LNCAP (cell line): ENCODE measurements around the gene MACROD1.

Experiments
- TF ChIP-seq, protein P1 (sequence below): fragments of 450-650 bp; IDR thresholded peaks from 2 replicates; pipeline ENCODE4 v1.5.1; 2017; ENCODE audit warnings: mild to moderate bottlenecking

MACROD1 gene

DNA sequence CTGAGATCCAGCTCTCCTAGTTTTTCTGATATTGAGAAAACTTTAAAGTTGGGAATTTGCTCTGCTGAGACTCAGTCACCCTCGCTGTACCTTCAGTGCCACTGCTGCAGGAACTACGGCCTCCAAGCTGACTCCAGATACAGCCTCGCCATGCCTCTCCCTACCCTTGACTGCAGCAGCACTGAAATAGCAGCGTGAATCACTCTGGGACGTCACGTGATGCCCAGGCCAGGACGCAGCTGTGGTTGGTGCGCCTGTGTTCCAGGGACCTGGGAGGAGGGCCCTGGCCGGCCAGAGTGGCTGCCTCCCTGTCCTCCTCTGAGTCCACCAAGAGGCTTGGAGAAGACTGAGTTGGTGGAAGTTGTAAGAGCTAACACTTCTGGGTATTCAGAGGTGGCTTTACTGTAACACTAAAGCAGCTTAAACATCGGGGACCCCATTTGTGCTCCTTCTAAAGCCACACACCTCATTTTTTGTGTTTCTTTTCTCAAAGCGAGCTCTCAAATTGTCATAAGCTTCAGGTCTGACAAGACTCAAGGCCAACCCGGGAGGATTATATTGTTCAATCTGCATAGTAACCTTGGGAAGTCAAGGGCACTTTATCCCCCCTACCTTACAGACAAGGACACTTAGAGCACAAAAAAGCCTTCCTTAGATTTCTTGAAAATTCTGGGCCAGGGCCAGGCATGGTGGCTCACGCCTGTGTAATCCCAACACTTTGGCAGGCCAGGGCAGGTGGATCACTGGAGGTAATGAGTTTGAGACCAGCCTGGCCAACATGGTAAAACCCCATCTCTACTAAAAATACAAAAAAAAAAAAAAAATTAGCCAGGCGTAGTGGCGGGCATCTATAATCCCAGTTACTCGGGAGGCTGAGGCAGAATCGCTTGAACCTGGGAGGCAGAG, 15.8 kb upstream of the MACROD1 start:
- TF ChIP-seq, protein P1, sequence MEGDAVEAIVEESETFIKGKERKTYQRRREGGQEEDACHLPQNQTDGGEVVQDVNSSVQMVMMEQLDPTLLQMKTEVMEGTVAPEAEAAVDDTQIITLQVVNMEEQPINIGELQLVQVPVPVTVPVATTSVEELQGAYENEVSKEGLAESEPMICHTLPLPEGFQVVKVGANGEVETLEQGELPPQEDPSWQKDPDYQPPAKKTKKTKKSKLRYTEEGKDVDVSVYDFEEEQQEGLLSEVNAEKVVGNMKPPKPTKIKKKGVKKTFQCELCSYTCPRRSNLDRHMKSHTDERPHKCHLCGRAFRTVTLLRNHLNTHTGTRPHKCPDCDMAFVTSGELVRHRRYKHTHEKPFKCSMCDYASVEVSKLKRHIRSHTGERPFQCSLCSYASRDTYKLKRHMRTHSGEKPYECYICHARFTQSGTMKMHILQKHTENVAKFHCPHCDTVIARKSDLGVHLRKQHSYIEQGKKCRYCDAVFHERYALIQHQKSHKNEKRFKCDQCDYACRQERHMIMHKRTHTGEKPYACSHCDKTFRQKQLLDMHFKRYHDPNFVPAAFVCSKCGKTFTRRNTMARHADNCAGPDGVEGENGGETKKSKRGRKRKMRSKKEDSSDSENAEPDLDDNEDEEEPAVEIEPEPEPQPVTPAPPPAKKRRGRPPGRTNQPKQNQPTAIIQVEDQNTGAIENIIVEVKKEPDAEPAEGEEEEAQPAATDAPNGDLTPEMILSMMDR = no peak

DNA sequence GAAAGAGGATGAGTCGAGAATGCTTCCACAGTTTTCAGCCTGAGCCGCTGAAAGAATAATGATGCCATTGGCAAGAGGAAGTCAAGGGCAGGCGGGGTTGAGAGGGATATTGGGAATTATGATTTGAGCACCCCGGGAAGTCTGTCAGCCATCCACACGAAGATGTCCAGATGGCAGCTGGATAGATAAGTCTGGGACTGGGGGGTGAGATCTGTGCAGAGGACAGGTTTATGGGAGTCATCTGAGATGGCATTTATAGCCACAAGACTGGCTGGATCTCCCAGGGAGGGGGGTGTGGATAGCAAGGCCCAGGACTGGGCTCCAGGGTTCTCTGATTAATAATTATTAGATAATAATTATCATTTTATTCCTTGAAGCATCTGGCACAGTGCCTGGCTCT, 15.0 kb upstream of the MACROD1 start:
- TF ChIP-seq, protein P1 = no peak

DNA sequence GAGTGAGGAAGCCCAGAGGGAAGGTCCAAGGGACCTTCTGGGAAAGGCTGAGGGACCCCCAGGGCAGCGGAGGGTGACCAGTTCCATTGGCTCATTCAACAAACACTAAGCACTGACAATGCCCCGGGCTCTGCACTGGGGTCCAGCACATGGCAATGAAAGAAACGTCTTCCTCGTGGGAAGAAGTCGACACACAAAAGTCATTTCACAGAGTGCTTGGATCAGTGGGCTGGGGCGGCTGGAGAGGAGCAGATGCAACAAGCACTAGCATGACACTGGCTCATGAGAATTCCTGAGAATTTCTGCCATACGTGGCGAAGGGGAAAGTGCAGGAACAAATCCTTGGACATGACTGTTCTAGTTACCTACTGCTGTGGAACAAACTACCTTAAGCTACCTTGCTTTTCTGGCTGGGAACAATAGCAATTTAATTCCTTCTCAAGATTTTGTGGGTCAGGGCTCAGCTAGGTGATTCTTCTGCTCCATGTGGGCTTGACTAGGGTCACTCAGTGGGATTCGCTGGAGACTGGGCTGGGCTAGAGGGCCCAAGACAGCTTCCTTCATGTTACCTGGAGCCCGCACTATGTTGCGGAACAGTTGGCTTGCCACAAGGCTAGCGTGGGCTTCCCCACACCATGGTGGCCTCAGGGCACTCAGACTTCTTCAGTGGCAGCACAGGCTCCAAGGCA, 13.2 kb upstream of the MACROD1 start:
- TF ChIP-seq, protein P1 = no peak

DNA sequence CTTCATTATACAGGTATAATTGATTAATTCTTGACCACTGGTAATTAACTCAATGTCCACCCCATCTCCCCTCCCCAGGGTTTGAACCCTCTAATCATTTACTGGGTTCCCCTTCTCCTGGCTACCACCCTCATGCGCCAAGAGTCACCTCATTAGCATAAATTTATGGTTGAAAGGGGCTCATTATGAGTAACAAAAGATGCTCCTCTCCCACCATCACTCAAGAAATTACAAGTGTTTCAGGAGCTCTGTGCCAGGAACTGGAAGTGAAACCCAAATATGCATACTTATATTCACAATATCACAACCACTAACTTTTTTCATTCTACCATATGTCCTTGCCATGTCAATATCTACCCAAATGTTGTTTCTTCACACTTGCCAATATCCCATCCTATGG, 12.3 kb upstream of the MACROD1 start:
- TF ChIP-seq, protein P1 = no peak

DNA sequence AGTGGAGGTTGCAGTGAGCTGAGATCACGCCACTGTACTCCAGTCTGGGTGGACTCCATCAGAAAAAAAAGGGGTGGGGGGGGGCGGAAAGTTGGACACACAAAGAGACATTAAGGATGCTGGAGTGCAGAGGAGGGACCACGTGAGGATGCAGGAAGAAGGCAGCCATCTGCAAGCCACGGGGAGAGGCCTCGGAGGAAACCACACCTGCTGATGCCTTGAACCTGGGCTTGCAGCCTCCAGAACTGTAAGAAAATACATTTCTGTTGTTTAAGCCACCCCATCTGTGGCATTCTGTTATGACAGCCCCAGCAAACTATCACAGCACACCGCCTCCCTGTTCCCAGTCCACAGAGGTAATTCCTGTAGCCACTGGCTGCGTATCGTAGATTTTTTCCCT, 10.8 kb upstream of the MACROD1 start:
- TF ChIP-seq, protein P1 = no peak

DNA sequence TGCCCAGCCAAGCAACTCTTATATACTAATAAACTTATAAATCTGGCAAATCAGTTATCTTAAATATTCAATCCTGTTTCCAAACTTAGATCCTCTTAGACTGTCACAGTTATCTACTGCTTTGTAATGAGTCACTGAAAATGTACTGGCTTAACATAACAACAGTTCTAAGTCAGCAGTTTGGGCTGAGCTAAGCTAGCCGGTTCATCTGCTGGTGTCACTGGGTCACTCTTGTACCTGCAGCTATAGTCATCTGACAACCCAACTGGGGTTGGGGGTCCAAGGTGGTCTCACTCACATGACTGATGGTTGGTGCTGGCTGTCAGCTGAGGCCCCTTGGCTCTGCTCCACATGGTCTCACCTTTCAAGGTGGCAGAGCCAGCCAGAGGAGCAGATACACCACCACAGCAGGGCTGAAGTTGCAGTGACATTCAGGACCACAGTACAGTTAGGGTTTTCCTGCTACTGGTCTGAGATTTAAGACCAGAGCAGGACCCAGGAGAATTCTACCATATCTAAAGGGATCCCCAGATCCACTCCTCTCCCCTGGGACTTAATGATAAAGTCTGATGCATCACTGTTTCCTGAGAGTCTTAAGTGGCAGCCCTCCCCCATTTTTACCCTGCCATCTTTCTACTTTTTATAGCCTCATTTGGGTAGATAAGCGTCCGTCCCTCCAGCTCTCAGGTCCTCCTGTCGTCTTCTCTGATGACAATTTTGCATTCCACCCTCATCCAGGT, 7.9 kb upstream of the MACROD1 start:
- TF ChIP-seq, protein P1 = no peak

DNA sequence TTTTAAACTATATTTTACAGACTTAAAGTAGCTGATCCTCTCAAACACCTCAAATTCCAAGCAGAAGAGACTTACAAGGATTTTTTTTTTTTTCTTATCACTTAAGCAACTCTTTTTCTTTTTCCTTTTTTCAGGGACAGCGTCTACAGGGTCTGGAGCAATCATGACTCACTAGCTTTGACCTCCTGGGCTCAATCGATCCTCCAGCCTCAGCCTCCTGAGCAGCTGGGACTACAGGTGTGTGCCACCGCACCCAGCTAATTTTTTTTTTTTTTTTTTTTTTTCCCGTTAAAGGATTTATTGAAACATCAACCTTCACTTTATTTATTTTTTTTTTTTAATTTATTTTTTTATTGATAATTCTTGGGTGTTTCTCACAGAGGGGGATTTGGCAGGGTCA, 4.5 kb upstream of the MACROD1 start:
- TF ChIP-seq, protein P1 = no peak
